ENCODE results near the gene WASF1. TPM values are rescaled to one million over a fixed set of nuclear protein-coding genes. Genes with fewer than 3 reads are reported as not detected.

WASF1 gene
- total RNA-seq, 1 experiment from 2014 or later: 18.0 TPM

- no peak overlapping the region for H3K9ac ChIP-seq (ENCODE audit: low read length)
- H3K9me3 ChIP-seq (ENCODE audit: low read length): no peaks in the 10 kb centered on the region
- H4K20me1 ChIP-seq (ENCODE audit: insufficient read depth, low read depth, low read length): no peaks in the 10 kb centered on the region
- H3K36me3 ChIP-seq (ENCODE audit: insufficient read depth, low read length): no peaks in the 10 kb centered on the region
- H3K79me2 ChIP-seq (ENCODE audit: low read length): no peaks in the 10 kb centered on the region
- no peak overlapping the region for H3K4me3 ChIP-seq (ENCODE audit: low read length)
- H3K4me1 ChIP-seq (ENCODE audit: low read length): peaks cover 4% of the 10 kb centered on the region; the same call in 1 of the 2 replicates
- H3K27me3 ChIP-seq (ENCODE audit: low read length): no peaks in the 10 kb centered on the region
- H3K9me2 ChIP-seq (replicated peaks; ENCODE audit: insufficient read depth, low read length): no peaks in the 10 kb centered on the region
- no peak overlapping the region for H2AFZ ChIP-seq (ENCODE audit: low read length)
- no peak for DNase-seq
- H3K27ac ChIP-seq (ENCODE audit: low read length): no peak overlapping the region
- no peak overlapping the region for H3K4me2 ChIP-seq (ENCODE audit: low read depth, low read length, poor library complexity, severe bottlenecking)
Measured at GRCh38 chr6:110095935-110096334, 83.5 kb downstream of the WASF1 start.

GRCh38 chr6:110095101-110095500, 84.4 kb downstream of the WASF1 start:
- no peaks in the 10 kb centered on the region for H3K9me3 ChIP-seq (ENCODE audit: low read length)
- no peak overlapping the region for H2AFZ ChIP-seq (ENCODE audit: low read length)
- no peak overlapping the region for H3K27ac ChIP-seq (ENCODE audit: low read length)
- H3K36me3 ChIP-seq (ENCODE audit: insufficient read depth, low read length): no peaks in the 10 kb centered on the region
- H4K20me1 ChIP-seq (ENCODE audit: insufficient read depth, low read depth, low read length): no peaks in the 10 kb centered on the region
- H3K27me3 ChIP-seq (ENCODE audit: low read length): no peaks in the 10 kb centered on the region
- no peak overlapping the region for H3K4me3 ChIP-seq (ENCODE audit: low read length)
- H3K9me2 ChIP-seq (replicated peaks; ENCODE audit: insufficient read depth, low read length): no peaks in the 10 kb centered on the region
- H3K4me2 ChIP-seq (ENCODE audit: low read depth, low read length, poor library complexity, severe bottlenecking): no peak overlapping the region
- no peak for DNase-seq
- H3K9ac ChIP-seq (ENCODE audit: low read length): no peak overlapping the region
- peaks cover 4% of the 10 kb centered on the region; the same call in 1 of the 2 replicates for H3K4me1 ChIP-seq (ENCODE audit: low read length)
- H3K79me2 ChIP-seq (ENCODE audit: low read length): no peaks in the 10 kb centered on the region

GRCh38 chr6:110093981-110094380, 85.5 kb downstream of the WASF1 start:
- no peak for DNase-seq
- Histone ChIP-seq H3K9me2 (replicated peaks; ENCODE audit: insufficient read depth, low read length) (no peaks in the 10 kb centered on the region), H3K4me3 (ENCODE audit: low read length) (no peak overlapping the region), H3K27me3 (ENCODE audit: low read length) (no peaks in the 10 kb centered on the region), H2AFZ (ENCODE audit: low read length) (no peak overlapping the region), H3K27ac (ENCODE audit: low read length) (no peak overlapping the region), H3K79me2 (ENCODE audit: low read length) (no peaks in the 10 kb centered on the region), H4K20me1 (ENCODE audit: insufficient read depth, low read depth, low read length) (no peaks in the 10 kb centered on the region), H3K4me1 (ENCODE audit: low read length) (peaks cover 4% of the 10 kb centered on the region; the same call in 1 of the 2 replicates), H3K4me2 (ENCODE audit: low read depth, low read length, poor library complexity, severe bottlenecking) (no peak overlapping the region), H3K9me3 (ENCODE audit: low read length) (no peaks in the 10 kb centered on the region), H3K36me3 (ENCODE audit: insufficient read depth, low read length) (no peaks in the 10 kb centered on the region), H3K9ac (ENCODE audit: low read length) (no peak overlapping the region)

GRCh38 chr6:110090876-110091275, 88.6 kb downstream of the WASF1 start:
- H4K20me1 ChIP-seq (ENCODE audit: insufficient read depth, low read depth, low read length): no peaks in the 10 kb centered on the region
- H3K9me2 ChIP-seq (replicated peaks; ENCODE audit: insufficient read depth, low read length): no peaks in the 10 kb centered on the region
- no peak overlapping the region for H3K4me2 ChIP-seq (ENCODE audit: low read depth, low read length, poor library complexity, severe bottlenecking)
- no peaks in the 10 kb centered on the region for H3K27me3 ChIP-seq (ENCODE audit: low read length)
- H3K9me3 ChIP-seq (ENCODE audit: low read length): no peaks in the 10 kb centered on the region
- H3K4me1 ChIP-seq (ENCODE audit: low read length): no peaks in the 10 kb centered on the region
- no peak overlapping the region for H2AFZ ChIP-seq (ENCODE audit: low read length)
- H3K27ac ChIP-seq (ENCODE audit: low read length): no peak overlapping the region
- H3K9ac ChIP-seq (ENCODE audit: low read length): no peak overlapping the region
- H3K79me2 ChIP-seq (ENCODE audit: low read length): no peaks in the 10 kb centered on the region
- DNase-seq: no peak
- no peak overlapping the region for H3K4me3 ChIP-seq (ENCODE audit: low read length)
- H3K36me3 ChIP-seq (ENCODE audit: insufficient read depth, low read length): no peaks in the 10 kb centered on the region

- Histone ChIP-seq H3K9me3 (ENCODE audit: low read length) (no peaks in the 10 kb centered on the region), H3K9me2 (replicated peaks; ENCODE audit: insufficient read depth, low read length) (no peaks in the 10 kb centered on the region), H4K20me1 (ENCODE audit: insufficient read depth, low read depth, low read length) (no peaks in the 10 kb centered on the region), H3K79me2 (ENCODE audit: low read length) (no peaks in the 10 kb centered on the region), H3K27me3 (ENCODE audit: low read length) (no peaks in the 10 kb centered on the region), H3K36me3 (ENCODE audit: insufficient read depth, low read length) (no peaks in the 10 kb centered on the region), H3K27ac (ENCODE audit: low read length) (no peak overlapping the region), H3K4me3 (ENCODE audit: low read length) (no peak overlapping the region), H3K4me2 (ENCODE audit: low read depth, low read length, poor library complexity, severe bottlenecking) (no peak overlapping the region), H2AFZ (ENCODE audit: low read length) (no peak overlapping the region), H3K4me1 (ENCODE audit: low read length) (no peaks in the 10 kb centered on the region), H3K9ac (ENCODE audit: low read length) (no peak overlapping the region)
- no peak for DNase-seq
Measured at GRCh38 chr6:110089323-110089722, 90.1 kb downstream of the WASF1 start.

- Histone ChIP-seq H3K9ac (ENCODE audit: low read length) (no peak overlapping the region), H3K9me3 (ENCODE audit: low read length) (no peaks in the 10 kb centered on the region), H3K9me2 (replicated peaks; ENCODE audit: insufficient read depth, low read length) (no peaks in the 10 kb centered on the region), H2AFZ (ENCODE audit: low read length) (no peak overlapping the region), H3K4me1 (ENCODE audit: low read length) (no peaks in the 10 kb centered on the region), H3K27ac (ENCODE audit: low read length) (no peak overlapping the region), H3K79me2 (ENCODE audit: low read length) (no peaks in the 10 kb centered on the region), H4K20me1 (ENCODE audit: insufficient read depth, low read depth, low read length) (no peaks in the 10 kb centered on the region), H3K27me3 (ENCODE audit: low read length) (no peaks in the 10 kb centered on the region), H3K36me3 (ENCODE audit: insufficient read depth, low read length) (no peaks in the 10 kb centered on the region), H3K4me3 (ENCODE audit: low read length) (no peak overlapping the region), H3K4me2 (ENCODE audit: low read depth, low read length, poor library complexity, severe bottlenecking) (no peak overlapping the region)
- no peak for DNase-seq
Measured at GRCh38 chr6:110085285-110085684, 94.2 kb downstream of the WASF1 start.

- H3K4me2 ChIP-seq (ENCODE audit: low read depth, low read length, poor library complexity, severe bottlenecking): no peak overlapping the region
- H3K36me3 ChIP-seq (ENCODE audit: insufficient read depth, low read length): no peaks in the 10 kb centered on the region
- H3K4me3 ChIP-seq (ENCODE audit: low read length): no peak overlapping the region
- no peaks in the 10 kb centered on the region for H3K9me2 ChIP-seq (replicated peaks; ENCODE audit: insufficient read depth, low read length)
- no peaks in the 10 kb centered on the region for H4K20me1 ChIP-seq (ENCODE audit: insufficient read depth, low read depth, low read length)
- no peak for DNase-seq
- H3K27ac ChIP-seq (ENCODE audit: low read length): no peak overlapping the region
- H3K9me3 ChIP-seq (ENCODE audit: low read length): no peaks in the 10 kb centered on the region
- H2AFZ ChIP-seq (ENCODE audit: low read length): no peak overlapping the region
- no peaks in the 10 kb centered on the region for H3K4me1 ChIP-seq (ENCODE audit: low read length)
- H3K79me2 ChIP-seq (ENCODE audit: low read length): no peaks in the 10 kb centered on the region
- no peak overlapping the region for H3K9ac ChIP-seq (ENCODE audit: low read length)
- no peaks in the 10 kb centered on the region for H3K27me3 ChIP-seq (ENCODE audit: low read length)
Measured at GRCh38 chr6:110083875-110084585, 95.4 kb downstream of the WASF1 start.

GRCh38 chr6:110075406-110075805, 104.1 kb downstream of the WASF1 start:
- Histone ChIP-seq H3K4me2 (ENCODE audit: low read depth, low read length, poor library complexity, severe bottlenecking) (no peak overlapping the region), H3K27ac (ENCODE audit: low read length) (no peak overlapping the region), H3K4me1 (ENCODE audit: low read length) (peaks cover 9% of the 10 kb centered on the region), H3K27me3 (ENCODE audit: low read length) (no peaks in the 10 kb centered on the region), H2AFZ (ENCODE audit: low read length) (no peak overlapping the region), H3K79me2 (ENCODE audit: low read length) (no peaks in the 10 kb centered on the region), H3K9me2 (replicated peaks; ENCODE audit: insufficient read depth, low read length) (no peaks in the 10 kb centered on the region), H3K9me3 (ENCODE audit: low read length) (no peaks in the 10 kb centered on the region), H3K36me3 (ENCODE audit: insufficient read depth, low read length) (no peaks in the 10 kb centered on the region), H3K4me3 (ENCODE audit: low read length) (no peak overlapping the region), H3K9ac (ENCODE audit: low read length) (no peak overlapping the region), H4K20me1 (ENCODE audit: insufficient read depth, low read depth, low read length) (no peaks in the 10 kb centered on the region)
- no peak for DNase-seq

Measured in Karpas-422 (cell line).